Cardiac muscle cell (in vitro differentiated cells and primary cell): ENCODE data around the gene KYAT1. TPM values are rescaled to one million over a fixed set of nuclear protein-coding genes. Genes with fewer than 3 reads are reported as not detected.

Experiments
- DNase-seq, 2 donors: peaks; one replicate each; pipeline versions ENCODE4 v3.0.0 to v3.0.0-alpha.2; 2010 to 2017; ENCODE audit warnings: low read depth in 1 of 2, low spot score in 1 of 2
- H3K27ac ChIP-seq: fragments of 200-600 bp; sonication (generic); 2 replicates; pipeline ENCODE4 v1.5.1; 2016
- H3K27me3 ChIP-seq: fragments of 200-600 bp; sonication (generic); 2 replicates; pipeline ENCODE4 v1.6.0; 2016; ENCODE audit warnings: control low read depth
- H3K36me3 ChIP-seq: fragments of 200-600 bp; sonication (generic); 2 replicates; pipeline ENCODE4 v1.5.1; 2016; ENCODE audit warnings: control low read depth
- H3K4me1 ChIP-seq: fragments of 200-600 bp; sonication (generic); 2 replicates; pipeline ENCODE4 v1.8.1; 2017; ENCODE audit warnings: low read depth, mild to moderate bottlenecking, mixed run types
- H3K4me3 ChIP-seq: fragments of 200-600 bp; sonication (generic); 2 replicates; pipeline ENCODE4 v1.5.1; 2016; ENCODE audit warnings: mild to moderate bottlenecking
- H3K9me3 ChIP-seq: fragments of 200-600 bp; sonication (generic); 2 replicates; pipeline ENCODE4 v1.5.1; 2017; ENCODE audit warnings: low read depth, mild to moderate bottlenecking, control low read depth
- CTCF ChIP-seq: IDR thresholded peaks from 2 replicates; pipeline ENCODE4 v1.5.1; 2012; ENCODE audit warnings: low read depth, mild to moderate bottlenecking, low read length
- polyA plus RNA-seq: library from polyadenylated mRNA; unstranded; fragments of >200 nt; fragmentation: Nextera tagmentation; extraction: Ambion mirVana; gene quantifications from 2 replicates; pipeline ENCODE4 v1.2.1, GENCODE V29; 2016
- total RNA-seq: library from RNA; depleted of rRNA; stranded (reverse); fragments of >200 nt; gene quantifications from 2 replicates; pipeline ENCODE4 v1.2.3, GENCODE V29; 2016

The KYAT1 gene
- total and polyA plus RNA-seq, 2 experiments from 2014 or later: 23.3 to 36.9 TPM

- TF ChIP-seq CTCF: no peak
- Histone ChIP-seq H3K36me3 (peaks cover 18% of the 10 kb centered on the region), H3K4me3 (peak overlapping the region; percentile 76), H3K4me1 (peaks cover 4% of the 10 kb centered on the region), H3K27me3 (no peaks in the 10 kb centered on the region), H3K27ac (no peak overlapping the region), H3K9me3 (no peaks in the 10 kb centered on the region)
- DNase-seq: no peak
Measured at GRCh38 chr9:128788445-128788844, 93.3 kb downstream of the KYAT1 start.

DNA sequence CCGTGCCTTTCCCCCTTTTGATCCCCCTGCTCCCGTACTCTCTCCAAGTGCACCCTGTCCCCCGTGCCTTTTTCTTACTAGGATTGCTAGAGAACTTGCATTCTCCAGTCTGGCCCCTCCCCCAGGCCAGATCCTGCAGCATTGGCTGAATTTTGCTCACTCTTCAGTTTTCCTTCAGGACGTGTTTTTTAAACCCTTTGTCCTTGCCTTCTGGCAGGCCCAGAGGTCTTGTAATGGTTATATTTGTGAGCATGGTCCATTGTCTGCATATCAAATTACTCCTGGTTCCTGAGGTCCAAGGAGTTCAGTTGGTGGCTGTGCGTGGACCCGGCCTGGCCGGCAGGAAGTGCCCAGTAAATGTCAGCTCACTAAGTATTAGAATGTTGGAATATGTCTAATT lies 94.1 kb downstream of the KYAT1 start:
- Histone ChIP-seq H3K4me3 (peak overlapping the region; percentile 76), H3K27me3 (no peaks in the 10 kb centered on the region), H3K27ac (peak overlapping the region; percentile 71)

DNA sequence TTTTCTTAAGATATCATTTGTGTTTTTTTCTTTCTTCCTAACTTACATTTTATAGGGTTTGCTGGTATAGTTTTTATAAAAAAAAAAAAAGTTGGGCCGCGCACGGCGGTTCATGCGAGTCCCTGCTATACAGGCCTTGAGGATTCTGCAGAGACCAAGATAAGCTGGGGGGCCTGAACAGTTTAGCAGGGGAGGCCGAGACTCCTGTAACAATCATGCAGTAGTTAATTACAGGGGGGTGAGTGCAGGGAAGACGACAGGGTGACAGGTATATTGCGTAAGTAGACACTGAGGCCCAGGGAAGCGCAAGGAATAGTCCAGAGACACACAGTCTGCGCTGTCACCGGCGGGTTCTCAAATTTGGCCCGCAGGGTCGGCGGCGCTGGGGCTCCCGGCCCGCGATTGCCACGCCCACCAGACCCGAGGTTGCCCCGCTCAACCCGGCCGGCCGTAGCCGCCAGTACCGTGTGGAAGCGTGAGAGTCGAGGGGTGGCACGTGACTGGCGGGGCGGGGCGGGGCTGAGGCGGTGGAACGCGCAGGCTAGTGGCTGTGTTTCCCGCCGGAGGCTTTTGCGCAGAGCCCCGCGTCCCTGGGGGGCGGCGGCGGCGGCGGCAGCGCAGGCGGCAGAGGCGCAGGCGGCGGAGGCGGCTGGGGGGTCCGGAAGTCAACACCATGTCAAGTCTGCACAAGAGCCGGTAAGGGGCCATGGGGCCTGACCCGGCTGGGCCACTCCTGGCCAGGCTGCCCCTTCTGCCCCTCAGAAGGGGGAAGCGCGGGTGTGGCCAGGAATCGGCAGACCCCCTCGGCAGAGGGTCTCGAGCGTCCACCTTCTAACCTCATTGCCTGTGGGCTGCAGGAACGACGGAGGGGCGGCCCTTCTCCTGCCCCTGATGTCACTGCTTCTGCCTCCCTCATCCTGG lies 94.8 kb downstream of the KYAT1 start, which contains the start of gene TBC1D13:
Gene TBC1D13 (plus strand): TSS at position 573 of the 921 bp plus-strand sequence. CDS start 101 bp downstream, at position 674.
- Histone ChIP-seq H3K4me3 (peak within 1 kb of the TSS; percentile 76), H3K27ac (peak within 1 kb of the TSS; percentile 71), H3K9me3 (no peaks in the 10 kb centered on the region), H3K27me3 (no peaks in the 10 kb centered on the region), H3K4me1 (peaks cover 4% of the 10 kb centered on the region), H3K36me3 (peaks cover 8% of the 10 kb centered on the region)
- no peak for TF ChIP-seq CTCF
- peak; percentile 91 to 94 for DNase-seq

More for the DNA sequence above, 94.1 kb downstream of the KYAT1 start:
- no peaks in the 10 kb centered on the region for H3K9me3 ChIP-seq
- TF ChIP-seq CTCF: no peak
- peaks cover 15% of the 10 kb centered on the region for H3K36me3 ChIP-seq
- H3K4me1 ChIP-seq: peaks cover 4% of the 10 kb centered on the region
- peak; percentile 24 for DNase-seq

GRCh38 chr9:128785427-128785826 lies 96.3 kb downstream of the KYAT1 start:
- H3K4me1 ChIP-seq: peaks cover 4% of the 10 kb centered on the region
- DNase-seq: no peak
- H3K9me3 ChIP-seq: no peaks in the 10 kb centered on the region
- H3K4me3 ChIP-seq: no peak overlapping the region
- H3K27me3 ChIP-seq: no peaks in the 10 kb centered on the region
- no peaks in the 10 kb centered on the region for H3K36me3 ChIP-seq
- no peak for TF ChIP-seq CTCF
- H3K27ac ChIP-seq: no peak overlapping the region

Other genes starting within 250 kb of the KYAT1 start
- 77.2 and 94.9 TPM in 2 replicates for gene DYNC2I2, start 225.1 kb downstream of the KYAT1 start, total RNA-seq
- 81.7 and 119 TPM in 2 replicates for gene DYNC2I2, start 225.1 kb downstream of the KYAT1 start, polyA plus RNA-seq
- gene SET, start 192.7 kb downstream of the KYAT1 start, total RNA-seq: 335 and 481 TPM in 2 replicates
- gene SET, start 192.7 kb downstream of the KYAT1 start, polyA plus RNA-seq: 227 and 262 TPM in 2 replicates
- 13.8 and 17.9 TPM in 2 replicates for gene PKN3, start 179.4 kb downstream of the KYAT1 start, total RNA-seq
- 13.4 and 13.5 TPM in 2 replicates for gene PKN3, start 179.4 kb downstream of the KYAT1 start, polyA plus RNA-seq
- 58.7 and 87.1 TPM in 2 replicates for gene ZDHHC12, start 157.8 kb downstream of the KYAT1 start, total RNA-seq
- gene ZDHHC12, start 157.8 kb downstream of the KYAT1 start, polyA plus RNA-seq: 47.4 and 68.3 TPM in 2 replicates
- 89.6 and 94.1 TPM in 2 replicates for gene ZER1, start 110.0 kb downstream of the KYAT1 start, total RNA-seq
- gene ZER1, start 110.0 kb downstream of the KYAT1 start, polyA plus RNA-seq: 74.1 and 84.7 TPM in 2 replicates
- 24.6 and 26.6 TPM in 2 replicates for gene TBC1D13, start 94.7 kb downstream of the KYAT1 start, total RNA-seq
- 33.4 and 39.4 TPM in 2 replicates for gene TBC1D13, start 94.7 kb downstream of the KYAT1 start, polyA plus RNA-seq
- gene ENDOG, start 63.5 kb downstream of the KYAT1 start, total RNA-seq: 93.3 and 136 TPM in 2 replicates
- gene ENDOG, start 63.5 kb downstream of the KYAT1 start, polyA plus RNA-seq: 177 and 209 TPM in 2 replicates
- 20.2 and 24.2 TPM in 2 replicates for gene SPOUT1, start 52.2 kb downstream of the KYAT1 start, total RNA-seq
- 32.1 and 52.1 TPM in 2 replicates for gene SPOUT1, start 52.2 kb downstream of the KYAT1 start, polyA plus RNA-seq
- 48.1 and 55.8 TPM in 2 replicates for gene LRRC8A, start 183 bp upstream of the KYAT1 start, total RNA-seq
- gene LRRC8A, start 183 bp upstream of the KYAT1 start, polyA plus RNA-seq: 28.6 and 31.6 TPM in 2 replicates
- gene PHYHD1, start 39.0 kb upstream of the KYAT1 start, total RNA-seq: 25.3 and 36.6 TPM in 2 replicates
- 40.8 and 43.8 TPM in 2 replicates for gene PHYHD1, start 39.0 kb upstream of the KYAT1 start, polyA plus RNA-seq
- 21.0 and 32.2 TPM in 2 replicates for gene DOLK, start 65.7 kb upstream of the KYAT1 start, total RNA-seq
- gene DOLK, start 65.7 kb upstream of the KYAT1 start, polyA plus RNA-seq: 33.3 and 37.1 TPM in 2 replicates
- gene NUP188, start 65.7 kb upstream of the KYAT1 start, total RNA-seq: 50.8 and 52.0 TPM in 2 replicates
- gene NUP188, start 65.7 kb upstream of the KYAT1 start, polyA plus RNA-seq: 35.8 and 38.9 TPM in 2 replicates
- gene SH3GLB2, start 146.4 kb upstream of the KYAT1 start, total RNA-seq: 132 and 203 TPM in 2 replicates
- 182 and 187 TPM in 2 replicates for gene SH3GLB2, start 146.4 kb upstream of the KYAT1 start, polyA plus RNA-seq
- gene MIGA2, start 154.7 kb upstream of the KYAT1 start, total RNA-seq: 65.8 and 69.8 TPM in 2 replicates
- 44.7 and 48.7 TPM in 2 replicates for gene MIGA2, start 154.7 kb upstream of the KYAT1 start, polyA plus RNA-seq
- gene DOLPP1, start 199.2 kb upstream of the KYAT1 start, total RNA-seq: 18.0 and 19.3 TPM in 2 replicates
- gene DOLPP1, start 199.2 kb upstream of the KYAT1 start, polyA plus RNA-seq: 9.5 and 19.0 TPM in 2 replicates
- gene CRAT, start 228.8 kb upstream of the KYAT1 start, total RNA-seq: 81.6 and 92.8 TPM in 2 replicates
- gene CRAT, start 228.8 kb upstream of the KYAT1 start, polyA plus RNA-seq: 80.6 and 85.2 TPM in 2 replicates
- 197 and 257 TPM in 2 replicates for gene PTPA, start 229.5 kb upstream of the KYAT1 start, total RNA-seq
- 144 and 156 TPM in 2 replicates for gene PTPA, start 229.5 kb upstream of the KYAT1 start, polyA plus RNA-seq